Measurements from ENCODE around the gene LMO7. TPM values are rescaled to one million over a fixed set of nuclear protein-coding genes. Genes with fewer than 3 reads are reported as not detected.

The LMO7 gene
- total and polyA plus RNA-seq, 2 of the 13 experiments (the other 11 are each of a cell fraction or from before 2014, with no cell fraction given): 34.0 to 121 TPM

DNA sequence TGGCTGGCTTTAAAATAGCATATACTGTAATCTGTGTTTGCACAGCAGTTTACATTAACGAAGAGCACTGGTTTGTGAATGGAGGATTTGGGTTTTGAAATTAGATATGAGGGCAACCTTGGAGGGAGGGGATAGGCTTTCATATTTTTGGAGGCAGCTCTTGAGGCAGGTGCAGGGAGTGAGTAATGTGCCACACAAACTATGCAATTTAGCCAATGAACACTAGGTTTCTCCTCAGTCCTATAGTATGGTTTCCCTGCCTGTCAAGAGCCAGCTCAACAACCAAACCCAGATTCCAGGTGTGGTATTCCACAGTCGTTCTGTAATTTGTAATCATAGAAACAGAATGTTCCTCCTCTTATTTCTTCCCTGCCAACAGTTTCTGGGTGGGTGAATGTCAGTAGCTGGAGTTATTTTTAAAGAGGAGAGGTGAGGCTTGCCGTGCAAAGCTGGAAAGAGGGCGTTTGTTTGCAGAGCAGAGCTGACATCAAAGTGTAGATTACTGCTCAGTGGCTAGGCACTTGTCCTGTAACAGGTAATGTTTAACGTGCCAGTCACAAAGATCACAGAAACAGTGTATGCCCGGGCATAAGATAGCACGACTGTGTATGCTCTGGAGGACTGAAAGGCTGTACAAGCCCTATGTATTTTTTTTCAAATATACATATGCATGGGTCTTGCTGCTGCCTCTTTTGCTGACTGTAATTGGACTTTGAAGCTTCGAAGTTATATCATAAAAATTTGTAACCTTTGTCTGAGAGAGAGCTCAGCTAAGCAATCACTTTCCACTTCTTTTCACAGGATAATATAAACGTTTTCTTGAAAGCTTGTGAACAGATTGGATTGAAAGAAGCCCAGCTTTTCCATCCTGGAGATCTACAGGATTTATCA lies 124.2 kb downstream of the LMO7 start (continued):
- TF ChIP-seq NAIF1 (CRISPR knock-in tag; IDR thresholded peaks at IDR 0.05; ENCODE audit: borderline replicate concordance) (no peak), SIN3B (IDR thresholded peaks at IDR 0.05; ENCODE audit: low read length) (0 out of 2 replicates have a peak, but pooled peaks have one; percentile 30), ZNF75D (CRISPR knock-in tag; IDR thresholded peaks at IDR 0.05; ENCODE audit: borderline replicate concordance) (no peak), CC2D1A (CRISPR knock-in tag; IDR thresholded peaks at IDR 0.05) (0 out of 2 replicates have a peak, but pooled peaks have one; percentile 49), YEATS4 (CRISPR knock-in tag; IDR thresholded peaks at IDR 0.05; ENCODE audit: borderline replicate concordance) (no peak; the same call in 1 of the 2 replicates), BHLHE40 (IDR thresholded peaks at IDR 0.05; ENCODE audit: low read length) (peak; percentile 49; the same call in 1 of the 2 replicates), ATAD3A (CRISPR knock-in tag; IDR thresholded peaks at IDR 0.05) (no peak), GFI1 (CRISPR knock-in tag; IDR thresholded peaks at IDR 0.05; ENCODE audit: borderline replicate concordance) (no peak), NR2F1 (CRISPR knock-in tag; IDR thresholded peaks at IDR 0.05) (no peak)
- TF ChIP-seq, protein P1, sequence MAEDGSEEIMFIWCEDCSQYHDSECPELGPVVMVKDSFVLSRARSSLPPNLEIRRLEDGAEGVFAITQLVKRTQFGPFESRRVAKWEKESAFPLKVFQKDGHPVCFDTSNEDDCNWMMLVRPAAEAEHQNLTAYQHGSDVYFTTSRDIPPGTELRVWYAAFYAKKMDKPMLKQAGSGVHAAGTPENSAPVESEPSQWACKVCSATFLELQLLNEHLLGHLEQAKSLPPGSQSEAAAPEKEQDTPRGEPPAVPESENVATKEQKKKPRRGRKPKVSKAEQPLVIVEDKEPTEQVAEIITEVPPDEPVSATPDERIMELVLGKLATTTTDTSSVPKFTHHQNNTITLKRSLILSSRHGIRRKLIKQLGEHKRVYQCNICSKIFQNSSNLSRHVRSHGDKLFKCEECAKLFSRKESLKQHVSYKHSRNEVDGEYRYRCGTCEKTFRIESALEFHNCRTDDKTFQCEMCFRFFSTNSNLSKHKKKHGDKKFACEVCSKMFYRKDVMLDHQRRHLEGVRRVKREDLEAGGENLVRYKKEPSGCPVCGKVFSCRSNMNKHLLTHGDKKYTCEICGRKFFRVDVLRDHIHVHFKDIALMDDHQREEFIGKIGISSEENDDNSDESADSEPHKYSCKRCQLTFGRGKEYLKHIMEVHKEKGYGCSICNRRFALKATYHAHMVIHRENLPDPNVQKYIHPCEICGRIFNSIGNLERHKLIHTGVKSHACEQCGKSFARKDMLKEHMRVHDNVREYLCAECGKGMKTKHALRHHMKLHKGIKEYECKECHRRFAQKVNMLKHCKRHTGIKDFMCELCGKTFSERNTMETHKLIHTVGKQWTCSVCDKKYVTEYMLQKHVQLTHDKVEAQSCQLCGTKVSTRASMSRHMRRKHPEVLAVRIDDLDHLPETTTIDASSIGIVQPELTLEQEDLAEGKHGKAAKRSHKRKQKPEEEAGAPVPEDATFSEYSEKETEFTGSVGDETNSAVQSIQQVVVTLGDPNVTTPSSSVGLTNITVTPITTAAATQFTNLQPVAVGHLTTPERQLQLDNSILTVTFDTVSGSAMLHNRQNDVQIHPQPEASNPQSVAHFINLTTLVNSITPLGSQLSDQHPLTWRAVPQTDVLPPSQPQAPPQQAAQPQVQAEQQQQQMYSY (CRISPR knock-in tag; IDR thresholded peaks at IDR 0.05): no peak
- TF ChIP-seq, protein P2, sequence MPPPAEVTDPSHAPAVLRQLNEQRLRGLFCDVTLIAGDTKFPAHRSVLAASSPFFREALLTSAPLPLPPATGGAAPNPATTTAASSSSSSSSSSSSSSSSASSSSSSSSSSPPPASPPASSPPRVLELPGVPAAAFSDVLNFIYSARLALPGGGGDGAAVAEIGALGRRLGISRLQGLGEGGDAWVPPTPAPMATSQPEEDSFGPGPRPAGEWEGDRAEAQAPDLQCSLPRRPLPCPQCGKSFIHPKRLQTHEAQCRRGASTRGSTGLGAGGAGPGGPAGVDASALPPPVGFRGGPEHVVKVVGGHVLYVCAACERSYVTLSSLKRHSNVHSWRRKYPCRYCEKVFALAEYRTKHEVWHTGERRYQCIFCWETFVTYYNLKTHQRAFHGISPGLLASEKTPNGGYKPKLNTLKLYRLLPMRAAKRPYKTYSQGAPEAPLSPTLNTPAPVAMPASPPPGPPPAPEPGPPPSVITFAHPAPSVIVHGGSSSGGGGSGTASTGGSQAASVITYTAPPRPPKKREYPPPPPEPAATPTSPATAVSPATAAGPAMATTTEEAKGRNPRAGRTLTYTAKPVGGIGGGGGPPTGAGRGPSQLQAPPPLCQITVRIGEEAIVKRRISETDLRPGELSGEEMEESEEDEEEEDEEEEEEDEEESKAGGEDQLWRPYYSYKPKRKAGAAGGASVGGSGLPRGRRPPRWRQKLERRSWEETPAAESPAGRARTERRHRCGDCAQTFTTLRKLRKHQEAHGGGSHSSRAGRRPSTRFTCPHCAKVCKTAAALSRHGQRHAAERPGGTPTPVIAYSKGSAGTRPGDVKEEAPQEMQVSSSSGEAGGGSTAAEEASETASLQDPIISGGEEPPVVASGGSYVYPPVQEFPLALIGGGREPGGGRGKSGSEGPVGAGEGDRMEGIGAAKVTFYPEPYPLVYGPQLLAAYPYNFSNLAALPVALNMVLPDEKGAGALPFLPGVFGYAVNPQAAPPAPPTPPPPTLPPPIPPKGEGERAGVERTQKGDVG (CRISPR knock-in tag; IDR thresholded peaks at IDR 0.05; ENCODE audit: borderline replicate concordance): no peak
- TF ChIP-seq, protein P3, sequence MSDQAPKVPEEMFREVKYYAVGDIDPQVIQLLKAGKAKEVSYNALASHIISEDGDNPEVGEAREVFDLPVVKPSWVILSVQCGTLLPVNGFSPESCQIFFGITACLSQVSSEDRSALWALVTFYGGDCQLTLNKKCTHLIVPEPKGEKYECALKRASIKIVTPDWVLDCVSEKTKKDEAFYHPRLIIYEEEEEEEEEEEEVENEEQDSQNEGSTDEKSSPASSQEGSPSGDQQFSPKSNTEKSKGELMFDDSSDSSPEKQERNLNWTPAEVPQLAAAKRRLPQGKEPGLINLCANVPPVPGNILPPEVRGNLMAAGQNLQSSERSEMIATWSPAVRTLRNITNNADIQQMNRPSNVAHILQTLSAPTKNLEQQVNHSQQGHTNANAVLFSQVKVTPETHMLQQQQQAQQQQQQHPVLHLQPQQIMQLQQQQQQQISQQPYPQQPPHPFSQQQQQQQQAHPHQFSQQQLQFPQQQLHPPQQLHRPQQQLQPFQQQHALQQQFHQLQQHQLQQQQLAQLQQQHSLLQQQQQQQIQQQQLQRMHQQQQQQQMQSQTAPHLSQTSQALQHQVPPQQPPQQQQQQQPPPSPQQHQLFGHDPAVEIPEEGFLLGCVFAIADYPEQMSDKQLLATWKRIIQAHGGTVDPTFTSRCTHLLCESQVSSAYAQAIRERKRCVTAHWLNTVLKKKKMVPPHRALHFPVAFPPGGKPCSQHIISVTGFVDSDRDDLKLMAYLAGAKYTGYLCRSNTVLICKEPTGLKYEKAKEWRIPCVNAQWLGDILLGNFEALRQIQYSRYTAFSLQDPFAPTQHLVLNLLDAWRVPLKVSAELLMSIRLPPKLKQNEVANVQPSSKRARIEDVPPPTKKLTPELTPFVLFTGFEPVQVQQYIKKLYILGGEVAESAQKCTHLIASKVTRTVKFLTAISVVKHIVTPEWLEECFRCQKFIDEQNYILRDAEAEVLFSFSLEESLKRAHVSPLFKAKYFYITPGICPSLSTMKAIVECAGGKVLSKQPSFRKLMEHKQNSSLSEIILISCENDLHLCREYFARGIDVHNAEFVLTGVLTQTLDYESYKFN (CRISPR knock-in tag; conservative IDR thresholded peaks at IDR 0.05): peak; percentile 95
- TF ChIP-seq, protein P4, sequence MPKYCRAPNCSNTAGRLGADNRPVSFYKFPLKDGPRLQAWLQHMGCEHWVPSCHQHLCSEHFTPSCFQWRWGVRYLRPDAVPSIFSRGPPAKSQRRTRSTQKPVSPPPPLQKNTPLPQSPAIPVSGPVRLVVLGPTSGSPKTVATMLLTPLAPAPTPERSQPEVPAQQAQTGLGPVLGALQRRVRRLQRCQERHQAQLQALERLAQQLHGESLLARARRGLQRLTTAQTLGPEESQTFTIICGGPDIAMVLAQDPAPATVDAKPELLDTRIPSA (CRISPR knock-in tag; IDR thresholded peaks at IDR 0.05; ENCODE audit: borderline replicate concordance): no peak
- TF ChIP-seq, protein P5, sequence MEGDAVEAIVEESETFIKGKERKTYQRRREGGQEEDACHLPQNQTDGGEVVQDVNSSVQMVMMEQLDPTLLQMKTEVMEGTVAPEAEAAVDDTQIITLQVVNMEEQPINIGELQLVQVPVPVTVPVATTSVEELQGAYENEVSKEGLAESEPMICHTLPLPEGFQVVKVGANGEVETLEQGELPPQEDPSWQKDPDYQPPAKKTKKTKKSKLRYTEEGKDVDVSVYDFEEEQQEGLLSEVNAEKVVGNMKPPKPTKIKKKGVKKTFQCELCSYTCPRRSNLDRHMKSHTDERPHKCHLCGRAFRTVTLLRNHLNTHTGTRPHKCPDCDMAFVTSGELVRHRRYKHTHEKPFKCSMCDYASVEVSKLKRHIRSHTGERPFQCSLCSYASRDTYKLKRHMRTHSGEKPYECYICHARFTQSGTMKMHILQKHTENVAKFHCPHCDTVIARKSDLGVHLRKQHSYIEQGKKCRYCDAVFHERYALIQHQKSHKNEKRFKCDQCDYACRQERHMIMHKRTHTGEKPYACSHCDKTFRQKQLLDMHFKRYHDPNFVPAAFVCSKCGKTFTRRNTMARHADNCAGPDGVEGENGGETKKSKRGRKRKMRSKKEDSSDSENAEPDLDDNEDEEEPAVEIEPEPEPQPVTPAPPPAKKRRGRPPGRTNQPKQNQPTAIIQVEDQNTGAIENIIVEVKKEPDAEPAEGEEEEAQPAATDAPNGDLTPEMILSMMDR (CRISPR knock-in tag; IDR thresholded peaks at IDR 0.05): peak; percentile 21; the same call in 1 of the 2 replicates

All from HepG2 (cell line).